Tongue (tissue), 2 donors: Measurements from ENCODE around the gene DMD. TPM values are rescaled to one million over a fixed set of nuclear protein-coding genes. Genes with fewer than 3 reads are reported as not detected.
A peak's percentile ranks its signal among the peaks of the same experiment; 100 is the strongest.

Experiments used
- DNase-seq: peaks from one replicate; pipeline ENCODE4 v3.0.0-alpha.2; 2015
- total RNA-seq: library from RNA; depleted of rRNA; stranded (reverse); fragments of >200 nt; gene quantifications from one replicate; pipeline ENCODE4 v1.2.3, GENCODE V29; 2014

The DMD gene
- total RNA-seq, 1 donor from 2014 or later = 304 TPM

- DNase-seq = no peak
These were observed 170.2 kb downstream of the DMD start for GRCh38 chrX:33041141-33041540.

GRCh38 chrX:33032700-33033099, 178.6 kb downstream of the DMD start:
- no peak for DNase-seq

GRCh38 chrX:33014949-33015348, 196.4 kb downstream of the DMD start:
- DNase-seq = no peak

- DNase-seq = no peak
These were observed 197.3 kb downstream of the DMD start for GRCh38 chrX:33014086-33014485.

GRCh38 chrX:33001107-33001506, 210.2 kb downstream of the DMD start:
- no peak for DNase-seq

- no peak for DNase-seq
These were observed 212.6 kb downstream of the DMD start for GRCh38 chrX:32998776-32999175.

GRCh38 chrX:32995427-32995826, 215.9 kb downstream of the DMD start:
- peak; percentile 4 for DNase-seq

GRCh38 chrX:32987142-32987541, 224.2 kb downstream of the DMD start:
- peak; percentile 13 for DNase-seq

- DNase-seq = peak; percentile 36
These were observed 225.8 kb downstream of the DMD start for GRCh38 chrX:32985544-32985943.

- no peak for DNase-seq
These were observed 244.5 kb downstream of the DMD start for GRCh38 chrX:32966821-32967355.

GRCh38 chrX:32954125-32954524, 257.2 kb downstream of the DMD start:
- no peak for DNase-seq

- DNase-seq = no peak
These were observed 263.2 kb downstream of the DMD start for GRCh38 chrX:32948130-32948529.

- no peak for DNase-seq
These were observed 274.3 kb downstream of the DMD start for GRCh38 chrX:32937043-32937442.

GRCh38 chrX:32933548-32933947, 277.8 kb downstream of the DMD start:
- no peak for DNase-seq

GRCh38 chrX:32929040-32929439, 282.3 kb downstream of the DMD start:
- no peak for DNase-seq

- DNase-seq = no peak
These were observed 315.3 kb downstream of the DMD start for GRCh38 chrX:32896088-32896487.

GRCh38 chrX:32894679-32895078, 316.7 kb downstream of the DMD start:
- no peak for DNase-seq

GRCh38 chrX:32893751-32894150, 317.6 kb downstream of the DMD start:
- no peak for DNase-seq

- DNase-seq = peak; percentile 6
These were observed 333.8 kb downstream of the DMD start for GRCh38 chrX:32877592-32877991.

GRCh38 chrX:32874839-32875238, 336.5 kb downstream of the DMD start:
- no peak for DNase-seq

- no peak for DNase-seq
These were observed 337.6 kb downstream of the DMD start for GRCh38 chrX:32873786-32874185.

- DNase-seq = no peak
These were observed 339.7 kb downstream of the DMD start for GRCh38 chrX:32871636-32872035.

GRCh38 chrX:32868524-32868895, 342.8 kb downstream of the DMD start:
- DNase-seq = no peak

GRCh38 chrX:32867781-32868523, 343.4 kb downstream of the DMD start:
- DNase-seq = no peak
